Pancreas (tissue), 10 donors: ENCODE data around the gene ERBB4. TPM values are rescaled to one million over a fixed set of nuclear protein-coding genes. Genes with fewer than 3 reads are reported as not detected.

Experiments
- ATAC-seq, 4 donors: fragments of 200-7000 bp; cut with Tn5 transposase; one replicate each; pipeline versions ENCODE4 v1.8.0 to v1.9.1; 2020; ENCODE audit warnings: mild to moderate bottlenecking in 4 of 4, moderate library complexity in 4 of 4
- DNase-seq, 6 donors: peaks; one replicate each; pipeline ENCODE4 v3.0.0-alpha.2; 2020
- FAIRE-seq: peaks from 2 replicates; lab custom pipeline; 2012; peaks lifted over from hg19 to GRCh38; lab: Jason Lieb, UNC
- H3K27ac ChIP-seq, 4 donors: fragments of 200-600 bp; sonication (generic); 1 replicate in 3 of 4; 2 replicates in 1 of 4; pipeline versions ENCODE4 v1.5.0 to v1.8.0; 2020
- H3K27me3 ChIP-seq, 4 donors: fragments of 200-600 bp; one replicate each; pipeline ENCODE4 v1.8.0; 2021
- H3K36me3 ChIP-seq, 3 donors: fragments of 200-600 bp; sonication (generic) in 1 of 3; one replicate each; pipeline versions ENCODE4 v1.5.0 to v1.8.0; 2020 to 2021
- H3K4me1 ChIP-seq, 3 donors: fragments of 200-600 bp; one replicate each; pipeline ENCODE4 v1.8.0; 2021
- H3K4me3 ChIP-seq, 4 donors: fragments of 200-600 bp; sonication (generic) in 2 of 4; one replicate each; pipeline versions ENCODE4 v1.5.0 to v1.8.0; 2020 to 2021
- H3K9me3 ChIP-seq, 4 donors: fragments of 200-600 bp; one replicate each; pipeline ENCODE4 v1.8.0; 2021
- WGBS, 2 donors: extraction: QIAGEN DNeasy Blood & Tissue Kit; methylation state at CpG; one replicate each; pipeline ENCODE4 v1.1.7; 2013; 5-methylcytosine and 5-hydroxymethylcytosine counted together
- intact Hi-C, 3 donors: fragments of 100-400 bp; cut with DNase I; formaldehyde crosslinking; loops; one replicate each; pipeline versions ENCODE4 v1.11.1 to v1.14.2; 2022
- polyA plus RNA-seq, 2 donors: library from polyadenylated mRNA; stranded (reverse); fragments of 200-250 nt; gene quantifications; one replicate each; pipeline ENCODE4 v1.2.3, GENCODE V29; 2013
- total RNA-seq, 6 donors: library from RNA; stranded (reverse); fragmentation: NEBNext Ultra II Directional in 4 of 6; extraction: Animal tissue kit (Norgen Biotek cat#: 25700) in 4 of 6; gene quantifications; one replicate each; pipeline versions ENCODE4 v1.2.1 to v1.2.4, GENCODE V29; 2021 to 2023
- TF ChIP-seq, protein P1 (sequence below), 4 donors: fragments of 200-600 bp; sonication (generic) in 3 of 4; IDR thresholded peaks; one replicate each; pipeline versions ENCODE4 v1.5.0 to v1.8.0; 2021; ENCODE audit warnings: antibody characterized with exemption in 4 of 4
- donor health status: healthy with polysubstance abuse.
- donor health status: DM: no; HTN: no; CAD: no; lungs with moderate emphysema.
- donor health status: DM: no; HTN: no; CAD: no.
- donor health status: control.
- donor health status: control.
- donor health status: Bipolar disorder and iron deficiency.
- donor health status: DM: yes; HTN: yes; CAD: no.
- donor health status: DM: no; HTN: no; CAD: no.
- donor health status: DM: no; HTN: no; CAD: no.
- donor health status: DM: yes; HTN: yes; CAD: no.

ERBB4 gene
- total and polyA plus RNA-seq, 8 donors = 0.30 to 5.0 (median 3.3) TPM

DNA sequence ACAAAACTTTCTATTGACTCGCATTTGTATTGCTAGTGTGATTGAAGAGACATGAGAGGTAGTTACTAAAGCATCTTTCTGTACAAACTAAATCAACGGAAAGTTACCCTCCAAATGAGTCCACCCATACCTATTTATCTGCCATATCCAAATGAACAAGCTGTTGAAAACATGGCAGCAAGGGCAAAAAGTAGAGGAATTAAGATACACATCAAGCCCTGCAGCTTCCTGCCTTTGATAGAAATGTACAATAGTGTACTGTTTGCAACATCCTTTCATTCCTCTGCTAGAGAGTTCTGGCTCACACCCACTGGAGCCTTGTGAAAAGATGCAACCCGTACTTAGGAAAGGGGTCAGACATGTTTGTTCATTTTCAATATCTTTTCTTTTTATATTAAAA is 122.5 kb downstream of the ERBB4 start:
- Histone ChIP-seq H3K9me3 (no peaks in the 10 kb centered on the region), H3K36me3 (no peaks in the 10 kb centered on the region), H3K4me3 (no peak overlapping the region), H3K27me3 (no peaks in the 10 kb centered on the region), H3K27ac (no peak overlapping the region), H3K4me1 (no peaks in the 10 kb centered on the region)
- ATAC-seq = no peak
- intact Hi-C loops = no loop called here
- no peak for DNase-seq
- WGBS, 2 donors = 82 to 90% methylated on average over 3 of the region's 3 CpGs
- TF ChIP-seq, protein P1, sequence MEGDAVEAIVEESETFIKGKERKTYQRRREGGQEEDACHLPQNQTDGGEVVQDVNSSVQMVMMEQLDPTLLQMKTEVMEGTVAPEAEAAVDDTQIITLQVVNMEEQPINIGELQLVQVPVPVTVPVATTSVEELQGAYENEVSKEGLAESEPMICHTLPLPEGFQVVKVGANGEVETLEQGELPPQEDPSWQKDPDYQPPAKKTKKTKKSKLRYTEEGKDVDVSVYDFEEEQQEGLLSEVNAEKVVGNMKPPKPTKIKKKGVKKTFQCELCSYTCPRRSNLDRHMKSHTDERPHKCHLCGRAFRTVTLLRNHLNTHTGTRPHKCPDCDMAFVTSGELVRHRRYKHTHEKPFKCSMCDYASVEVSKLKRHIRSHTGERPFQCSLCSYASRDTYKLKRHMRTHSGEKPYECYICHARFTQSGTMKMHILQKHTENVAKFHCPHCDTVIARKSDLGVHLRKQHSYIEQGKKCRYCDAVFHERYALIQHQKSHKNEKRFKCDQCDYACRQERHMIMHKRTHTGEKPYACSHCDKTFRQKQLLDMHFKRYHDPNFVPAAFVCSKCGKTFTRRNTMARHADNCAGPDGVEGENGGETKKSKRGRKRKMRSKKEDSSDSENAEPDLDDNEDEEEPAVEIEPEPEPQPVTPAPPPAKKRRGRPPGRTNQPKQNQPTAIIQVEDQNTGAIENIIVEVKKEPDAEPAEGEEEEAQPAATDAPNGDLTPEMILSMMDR (IDR thresholded peaks at IDR 0.05) = no peak
- no peak for FAIRE-seq

DNA sequence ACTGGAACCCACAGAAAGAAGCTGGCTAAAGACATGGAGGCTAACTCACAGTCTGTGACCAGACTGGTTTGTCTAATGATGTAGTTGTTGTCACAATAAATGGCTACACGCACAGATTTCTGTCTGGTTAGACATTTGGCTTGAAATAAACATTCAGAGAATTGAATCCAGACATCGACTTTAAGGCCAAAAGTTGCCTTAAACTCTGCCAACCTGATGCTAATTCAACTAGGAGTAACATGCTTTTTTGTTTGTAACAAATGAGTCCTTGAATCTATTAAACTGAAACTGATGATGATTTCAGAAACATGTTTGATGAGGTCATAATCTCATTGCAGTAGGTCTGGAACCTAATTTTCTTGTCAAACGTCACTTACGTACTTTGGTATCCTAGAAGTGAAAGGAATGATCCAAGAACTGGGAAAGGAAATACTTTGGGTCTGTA is 123.8 kb downstream of the ERBB4 start:
- no peaks in the 10 kb centered on the region for H3K4me1 ChIP-seq
- H3K36me3 ChIP-seq = no peaks in the 10 kb centered on the region
- H3K27me3 ChIP-seq = no peaks in the 10 kb centered on the region
- TF ChIP-seq, protein P1 (IDR thresholded peaks at IDR 0.05) = no peak
- 66 to 70% methylated on average over 4 of the region's 4 CpGs for WGBS, 2 donors
- ATAC-seq (no peak), DNase-seq (no peak), FAIRE-seq (no peak)
- H3K27ac ChIP-seq = no peak overlapping the region
- no peak overlapping the region for H3K4me3 ChIP-seq
- intact Hi-C loops = no loop called here
- no peaks in the 10 kb centered on the region for H3K9me3 ChIP-seq

DNA sequence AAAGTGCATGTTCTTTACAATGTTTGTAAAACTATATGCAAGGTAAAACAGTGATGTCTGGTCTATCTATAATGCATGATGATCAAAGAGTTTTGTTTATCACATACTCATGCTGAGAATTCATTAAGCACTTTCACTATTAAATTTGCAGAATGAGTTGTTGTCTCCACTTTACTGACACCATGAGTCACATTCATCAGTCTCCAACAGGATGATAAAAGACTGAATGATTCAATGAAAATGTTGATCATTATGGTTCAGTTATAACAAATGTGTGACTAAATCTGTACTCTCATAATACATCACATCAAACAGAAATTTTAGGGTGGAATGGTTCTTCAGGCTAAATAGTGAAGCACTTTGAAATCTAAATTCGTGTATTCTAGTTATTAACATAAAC is 129.0 kb downstream of the ERBB4 start:
- DNase-seq = no peak
- intact Hi-C loops = no loop called here
- H3K4me1 ChIP-seq = no peaks in the 10 kb centered on the region
- H3K27ac ChIP-seq = no peak overlapping the region
- TF ChIP-seq, protein P1 (IDR thresholded peaks at IDR 0.05) = no peak
- no peak overlapping the region for H3K4me3 ChIP-seq
- ATAC-seq = no peak
- WGBS, 2 donors = 56 to 72% methylated on average over 1 of the region's 1 CpG
- H3K9me3 ChIP-seq = no peaks in the 10 kb centered on the region
- no peaks in the 10 kb centered on the region for H3K27me3 ChIP-seq
- no peak for FAIRE-seq
- H3K36me3 ChIP-seq = no peaks in the 10 kb centered on the region

DNA sequence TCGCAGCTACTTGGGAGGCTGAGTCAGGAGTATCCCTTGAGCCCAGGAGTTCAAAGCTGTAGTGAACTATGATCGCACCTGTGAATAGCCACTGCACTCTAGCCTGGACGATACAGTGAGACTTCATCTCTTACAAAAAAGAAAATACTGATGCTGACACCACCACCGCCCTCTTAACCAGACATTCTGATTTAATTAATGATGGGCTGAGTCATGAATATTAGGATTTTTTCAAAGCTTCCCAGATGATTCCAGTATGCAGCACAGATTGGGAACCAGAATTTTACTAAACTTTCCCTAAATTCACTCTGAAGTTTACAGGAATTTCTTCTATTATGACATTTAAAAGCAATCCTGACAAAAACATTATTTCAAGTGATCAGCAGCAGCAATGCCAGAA is 130.1 kb downstream of the ERBB4 start:
- intact Hi-C loops = no loop called here
- Histone ChIP-seq H3K27ac (no peak overlapping the region), H3K4me3 (no peak overlapping the region), H3K36me3 (no peaks in the 10 kb centered on the region), H3K27me3 (no peaks in the 10 kb centered on the region), H3K4me1 (no peaks in the 10 kb centered on the region), H3K9me3 (no peaks in the 10 kb centered on the region)
- 87% methylated on average over 4 of the region's 4 CpGs for WGBS, 2 donors
- TF ChIP-seq, protein P1 (IDR thresholded peaks at IDR 0.05) = no peak
- FAIRE-seq = no peak
- ATAC-seq = no peak
- DNase-seq = no peak

DNA sequence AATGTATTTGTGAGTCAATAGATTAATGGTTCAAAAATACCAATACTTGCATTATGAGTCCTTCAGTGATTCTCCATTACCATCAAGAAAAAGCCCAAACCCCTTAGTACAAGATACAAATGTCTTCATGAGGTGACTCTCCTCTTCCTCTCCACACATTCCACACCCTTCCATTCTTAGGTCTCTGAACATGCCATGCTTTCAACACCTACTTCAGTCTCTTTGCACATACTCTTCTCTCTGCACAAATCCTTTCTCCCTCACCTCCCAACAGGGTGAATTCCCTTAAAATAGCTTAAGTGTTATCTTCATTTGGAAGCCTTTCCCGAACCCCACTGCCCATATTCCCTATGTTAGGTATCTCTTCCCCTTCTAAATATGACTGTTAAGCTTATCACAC is 131.9 kb downstream of the ERBB4 start:
- Histone ChIP-seq H3K36me3 (no peaks in the 10 kb centered on the region), H3K4me3 (no peak overlapping the region), H3K27ac (no peak overlapping the region), H3K4me1 (no peaks in the 10 kb centered on the region), H3K9me3 (no peaks in the 10 kb centered on the region), H3K27me3 (no peaks in the 10 kb centered on the region)
- TF ChIP-seq, protein P1 (IDR thresholded peaks at IDR 0.05) = no peak
- no peak for FAIRE-seq
- DNase-seq = no peak
- intact Hi-C loops = no loop called here
- no peak for ATAC-seq
- 81 to 95% methylated on average over 1 of the region's 1 CpG for WGBS, 2 donors
